GM18507 (cell line): ENCODE data around the gene SYN1.
"Not testable (repeated sequence)": the region's sequence is repeated elsewhere in the genome, so short reads cannot be mapped to it uniquely, and the experiment has no call there.

ENCODE experiments used
- DNase-seq: peaks from one replicate; pipeline ENCODE4 v3.0.0; 2011; ENCODE audit warnings: low read depth; ENCODE audit not compliant: insufficient read length; ENCODE audit errors: extremely low spot score
- FAIRE-seq: peaks from 2 replicates; lab custom pipeline; 2011; peaks lifted over from hg19 to GRCh38; lab: Jason Lieb, UNC

The SYN1 gene

GRCh38 chrX:47607091-47607490, 12.6 kb downstream of the SYN1 start:
- DNase-seq: no peak
- no peak for FAIRE-seq

DNA sequence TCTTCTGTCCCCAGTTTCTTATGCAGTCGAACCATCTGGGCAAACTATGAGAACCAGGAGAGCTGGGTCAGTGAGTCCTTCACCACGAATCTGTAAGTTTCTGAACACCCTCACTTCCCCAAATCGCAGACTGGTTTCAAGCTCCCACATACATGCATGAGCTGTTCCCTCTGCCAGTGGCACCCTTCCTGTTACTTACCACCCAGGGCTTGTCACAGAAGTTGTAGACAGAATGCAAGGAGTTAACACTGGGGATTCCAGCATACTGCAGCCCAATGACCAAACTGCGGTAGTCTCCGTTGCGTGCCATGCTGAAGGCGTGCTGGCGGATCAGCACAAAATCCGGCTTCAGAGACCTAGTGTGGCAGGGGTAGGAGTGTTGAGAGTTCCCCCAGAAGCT, 14.6 kb downstream of the SYN1 start:
- FAIRE-seq (no peak), DNase-seq (no peak)

DNA sequence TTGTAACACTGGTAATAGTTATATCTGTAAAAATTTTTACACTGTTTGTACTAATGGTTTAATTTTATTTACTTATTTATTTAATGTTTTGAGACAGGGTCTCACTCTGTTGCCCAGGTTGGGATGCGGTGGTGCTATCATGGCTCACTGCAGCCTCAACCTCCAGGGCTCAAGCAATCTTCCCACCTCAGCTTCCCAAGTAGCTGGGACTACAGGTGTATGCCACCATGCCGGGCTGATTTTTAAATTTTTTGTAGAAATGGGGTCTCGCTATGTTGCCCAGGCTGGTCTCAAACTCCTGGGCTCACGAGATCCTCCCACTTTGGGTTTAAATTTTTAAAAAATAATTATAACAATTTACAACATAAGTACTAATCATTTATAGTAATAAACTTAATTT, 16.5 kb downstream of the SYN1 start:
- not testable (repeated sequence) for FAIRE-seq, DNase-seq

DNA sequence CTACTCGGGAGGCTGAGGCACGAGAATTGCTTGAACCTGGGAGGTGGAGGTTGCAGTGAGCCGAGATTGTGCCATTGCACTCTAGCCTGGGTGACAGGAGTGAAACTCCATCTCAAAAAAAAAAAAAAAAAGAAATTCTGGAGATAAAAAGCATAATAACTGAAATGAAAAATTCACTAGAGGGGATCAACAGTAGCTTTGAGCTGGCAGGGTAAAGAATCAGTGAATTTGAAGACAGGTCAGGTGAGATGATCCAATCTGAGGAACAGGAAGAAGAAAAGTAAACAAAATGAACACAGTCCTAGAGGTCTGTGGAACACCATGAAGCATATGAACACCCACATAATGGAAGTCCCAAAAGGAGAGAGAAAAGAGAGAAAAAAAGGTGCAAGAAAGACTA, 22.4 kb downstream of the SYN1 start:
- DNase-seq: no peak
- FAIRE-seq: no peak

GRCh38 chrX:47596256-47596655, 23.4 kb downstream of the SYN1 start:
- no peak for FAIRE-seq
- DNase-seq: no peak

- no peak for DNase-seq
- no peak for FAIRE-seq
Measured at GRCh38 chrX:47595716-47596251, 23.9 kb downstream of the SYN1 start.

- FAIRE-seq: no peak
- no peak for DNase-seq
Measured at GRCh38 chrX:47593522-47593921, 26.1 kb downstream of the SYN1 start.

- FAIRE-seq (no peak), DNase-seq (no peak)
Measured at GRCh38 chrX:47590984-47591383, 28.7 kb downstream of the SYN1 start.

- FAIRE-seq (no peak), DNase-seq (no peak)
Measured at GRCh38 chrX:47587906-47588735, 31.5 kb downstream of the SYN1 start.

DNA sequence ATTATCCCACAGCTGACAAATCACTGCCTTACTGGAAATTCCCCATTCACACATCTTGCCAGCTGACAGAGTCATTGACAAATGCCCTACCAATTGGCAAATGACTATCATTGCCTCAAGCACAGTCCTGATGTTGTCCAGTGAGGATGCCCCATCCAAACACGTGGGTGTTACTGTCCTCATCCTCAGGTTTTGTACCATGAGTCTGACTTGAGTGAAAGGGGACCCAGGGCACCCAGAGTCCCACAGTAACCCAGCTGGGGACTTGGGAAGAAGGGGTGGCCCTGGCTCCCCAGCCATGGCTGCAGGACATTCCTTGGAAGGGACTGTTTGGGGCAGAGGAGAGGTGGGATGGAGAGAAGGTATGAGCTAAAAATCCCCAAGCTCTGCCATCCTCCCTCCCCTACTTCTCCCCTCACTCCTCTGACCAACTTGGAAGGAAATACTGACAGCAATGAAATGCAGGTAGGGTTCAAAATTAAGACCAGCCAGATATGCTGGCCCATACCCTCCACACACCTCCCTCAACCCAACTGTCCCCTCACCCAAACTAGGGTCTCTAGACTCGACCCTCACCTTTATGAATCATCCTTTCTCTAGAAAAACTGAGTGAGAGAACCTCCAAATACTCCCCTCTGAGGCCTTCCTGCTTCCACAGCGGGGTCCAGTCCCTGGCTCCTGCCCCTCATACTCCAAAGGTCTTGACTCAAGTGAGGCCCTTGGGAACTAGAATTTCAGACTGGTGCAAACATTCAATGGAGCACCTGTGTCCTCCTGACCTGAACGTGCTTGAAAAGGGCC, 32.4 kb downstream of the SYN1 start:
- DNase-seq: no peak
- FAIRE-seq: no peak

DNA sequence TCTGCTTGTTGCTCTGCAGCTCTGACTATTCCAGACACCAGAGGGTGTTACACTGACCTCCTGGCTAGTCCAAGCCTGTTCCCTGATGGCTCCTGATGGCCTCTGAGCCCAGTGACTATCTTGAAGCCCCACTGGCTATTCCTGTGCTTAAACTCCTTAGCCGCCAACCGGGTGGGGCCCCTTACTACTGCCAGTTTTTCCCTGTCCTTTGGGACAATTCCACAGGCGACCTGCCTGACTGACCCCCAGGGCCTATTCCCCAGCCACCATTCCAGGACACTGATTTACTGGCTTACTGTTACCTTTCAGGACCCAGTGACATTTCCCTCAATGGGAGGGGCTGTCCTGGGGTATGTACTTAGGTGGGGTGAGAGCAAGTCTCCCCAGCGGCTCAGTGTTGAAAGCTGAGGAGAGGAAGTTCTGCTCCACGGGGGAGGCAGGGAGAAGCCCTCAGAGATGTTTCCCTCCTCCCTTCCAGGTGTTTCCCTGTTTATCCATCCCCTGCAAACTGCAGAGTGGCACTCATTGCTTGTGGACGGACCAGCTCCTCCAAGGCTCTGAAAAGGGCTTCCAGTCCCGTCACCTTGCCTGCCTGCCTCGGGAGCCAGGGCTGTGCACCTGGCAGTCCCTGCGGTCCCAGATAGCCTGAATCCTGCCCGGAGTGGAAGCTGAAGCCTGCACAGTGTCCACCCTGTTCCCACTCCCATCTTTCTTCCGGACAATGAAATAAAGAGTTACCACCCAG, 33.4 kb downstream of the SYN1 start:
- FAIRE-seq: no peak
- DNase-seq: no peak

DNA sequence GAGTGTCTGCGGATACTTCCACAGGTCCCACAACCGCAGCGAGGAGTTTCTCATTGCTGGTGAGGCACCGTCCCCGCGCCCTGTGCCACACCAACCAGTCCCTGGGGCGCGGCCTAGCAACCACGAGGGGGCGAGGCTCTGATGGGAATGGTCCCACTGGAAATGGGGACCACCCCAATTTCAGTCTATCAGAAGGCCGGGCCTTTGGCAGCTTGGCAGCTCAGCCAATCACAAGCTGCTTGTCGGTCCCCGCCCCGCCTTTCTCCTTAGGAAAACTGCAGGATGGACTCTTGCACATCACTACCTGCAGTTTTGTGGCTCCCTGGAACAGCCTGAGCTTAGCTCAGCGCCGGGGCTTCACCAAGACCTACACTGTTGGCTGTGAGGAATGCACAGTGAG, 34.4 kb downstream of the SYN1 start:
- no peak for FAIRE-seq
- no peak for DNase-seq

DNA sequence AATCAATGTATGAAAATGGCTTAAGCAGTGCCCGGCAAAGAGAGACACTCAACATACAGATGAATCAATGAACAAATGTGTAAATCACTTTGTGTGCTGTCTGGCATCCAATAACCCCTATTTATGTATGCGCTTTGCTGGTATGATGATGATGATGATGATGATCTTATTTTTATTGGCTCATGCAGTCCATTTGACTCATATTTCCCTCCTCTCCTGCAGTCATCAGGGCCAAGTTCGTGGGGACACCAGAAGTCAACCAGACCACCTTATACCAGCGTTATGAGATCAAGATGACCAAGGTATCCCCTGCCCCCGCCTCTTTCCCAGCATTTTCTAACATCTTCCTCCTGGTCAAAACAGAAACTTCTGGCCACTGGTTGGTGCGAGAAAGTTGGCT, 34.9 kb downstream of the SYN1 start:
- DNase-seq (no peak), FAIRE-seq (no peak)

GRCh38 chrX:47583240-47583861, 36.3 kb downstream of the SYN1 start:
- DNase-seq: no peak
- peak; percentile 50 for FAIRE-seq

GRCh38 chrX:47581731-47582647, 37.7 kb downstream of the SYN1 start, which contains the start of gene TIMP1:
TSS of gene TIMP1 (plus strand) at chrX:47582436. CDS start at chrX:47583416, 980 bp downstream.
- peak; percentile 99 for FAIRE-seq

GRCh38 chrX:47579537-47579936, 40.1 kb downstream of the SYN1 start:
- no peak for DNase-seq
- peak; percentile 78 for FAIRE-seq

More at GRCh38 chrX:47581731-47582647, 37.7 kb downstream of the SYN1 start, which contains the start of gene TIMP1:
- DNase-seq: peak; percentile 64

- FAIRE-seq (no peak), DNase-seq (no peak)
Measured at GRCh38 chrX:47578692-47579091, 41.0 kb downstream of the SYN1 start.

- DNase-seq (no peak), FAIRE-seq (no peak)
Measured at GRCh38 chrX:47577901-47578300, 41.8 kb downstream of the SYN1 start.
